Glutamatergic neuron (in vitro differentiated cells): ENCODE results near the gene CLCN4. TPM values are rescaled to one million over a fixed set of nuclear protein-coding genes. Genes with fewer than 3 reads are reported as not detected.
A peak's percentile ranks its signal among the peaks of the same experiment; 100 is the strongest.

ENCODE experiments used
- DNase-seq: peaks from one replicate; pipeline ENCODE4 v3.0.0; 2022
- H3K27ac Mint-ChIP-seq: one replicate; pipeline ENCODE4 v1.8.0; 2020; ENCODE audit warnings: mild to moderate bottlenecking, mixed read lengths, inconsistent platforms; ENCODE audit not compliant: unreplicated experiment
- H3K27me3 Mint-ChIP-seq: one replicate; pipeline ENCODE4 v1.8.0; 2020; ENCODE audit warnings: mild to moderate bottlenecking, moderate library complexity, mixed read lengths, inconsistent platforms; ENCODE audit not compliant: unreplicated experiment
- H3K36me3 Mint-ChIP-seq: one replicate; pipeline ENCODE4 v1.8.0; 2020; ENCODE audit warnings: mild to moderate bottlenecking, mixed read lengths, inconsistent platforms; ENCODE audit not compliant: unreplicated experiment
- H3K4me1 Mint-ChIP-seq: one replicate; pipeline ENCODE4 v1.8.0; 2020; ENCODE audit warnings: mild to moderate bottlenecking, low read depth, mixed read lengths, inconsistent platforms; ENCODE audit not compliant: unreplicated experiment
- H3K4me3 Mint-ChIP-seq: one replicate; pipeline ENCODE4 v1.8.0; 2020; ENCODE audit warnings: mild to moderate bottlenecking, mixed read lengths, inconsistent platforms; ENCODE audit not compliant: unreplicated experiment
- H3K9me3 Mint-ChIP-seq: one replicate; pipeline ENCODE4 v1.8.0; 2020; ENCODE audit warnings: mild to moderate bottlenecking, moderate library complexity, mixed read lengths, inconsistent platforms; ENCODE audit not compliant: unreplicated experiment
- CTCF ChIP-seq: fragments of 200-600 bp; sonication (generic); IDR thresholded peaks from one replicate; pipeline ENCODE4 v1.5.0; 2021; ENCODE audit not compliant: partially characterized antibody, unreplicated experiment
- total RNA-seq: library from RNA; stranded (reverse); fragmentation: NEBNext Ultra II Directional; extraction: Animal tissue kit (Norgen Biotek cat#: 25700); gene quantifications from one replicate; pipeline ENCODE4 v1.2.1, GENCODE V29; 2021; ENCODE audit not compliant: unreplicated experiment

CLCN4 gene
- total RNA-seq, 1 donor from 2014 or later: 64.7 TPM

GRCh38 chrX:10168226-10168625 lies 11.5 kb downstream of the CLCN4 start:
- no peaks in the 10 kb centered on the region for H3K36me3 Mint-ChIP-seq
- peaks cover 6% of the 10 kb centered on the region for H3K4me1 Mint-ChIP-seq

GRCh38 chrX:10169175-10169574 lies 12.4 kb downstream of the CLCN4 start:
- no peak for TF ChIP-seq CTCF
- Mint-ChIP-seq H3K4me3 (no peak overlapping the region), H3K27ac (no peak overlapping the region), H3K36me3 (no peaks in the 10 kb centered on the region), H3K9me3 (peaks cover 1% of the 10 kb centered on the region), H3K27me3 (peaks cover 3% of the 10 kb centered on the region), H3K4me1 (peaks cover 11% of the 10 kb centered on the region)
- no peak for DNase-seq

More at GRCh38 chrX:10168226-10168625, 11.5 kb downstream of the CLCN4 start:
- peaks cover 1% of the 10 kb centered on the region for H3K9me3 Mint-ChIP-seq
- no peak for DNase-seq
- no peak overlapping the region for H3K27ac Mint-ChIP-seq
- peaks cover 3% of the 10 kb centered on the region for H3K27me3 Mint-ChIP-seq
- TF ChIP-seq CTCF: no peak
- no peak overlapping the region for H3K4me3 Mint-ChIP-seq

- no peak overlapping the region for H3K4me3 Mint-ChIP-seq
- no peaks in the 10 kb centered on the region for H3K36me3 Mint-ChIP-seq
- H3K9me3 Mint-ChIP-seq: peaks cover under 1% of the 10 kb centered on the region
- peaks cover 6% of the 10 kb centered on the region for H3K27me3 Mint-ChIP-seq
- DNase-seq: no peak
- peaks cover 23% of the 10 kb centered on the region for H3K4me1 Mint-ChIP-seq
- TF ChIP-seq CTCF: no peak
- no peak overlapping the region for H3K27ac Mint-ChIP-seq
These were observed 14.5 kb downstream of the CLCN4 start for GRCh38 chrX:10171249-10171648.

GRCh38 chrX:10172877-10173276 lies 16.1 kb downstream of the CLCN4 start:
- H3K4me1 Mint-ChIP-seq: peaks cover 38% of the 10 kb centered on the region
- TF ChIP-seq CTCF: no peak
- H3K27me3 Mint-ChIP-seq: peaks cover 6% of the 10 kb centered on the region
- no peak overlapping the region for H3K27ac Mint-ChIP-seq
- no peaks in the 10 kb centered on the region for H3K36me3 Mint-ChIP-seq
- H3K9me3 Mint-ChIP-seq: peaks cover 7% of the 10 kb centered on the region
- H3K4me3 Mint-ChIP-seq: peak overlapping the region; percentile 11
- DNase-seq: no peak

- Mint-ChIP-seq H3K4me1 (peaks cover 40% of the 10 kb centered on the region), H3K4me3 (peak overlapping the region; percentile 65), H3K9me3 (peaks cover 7% of the 10 kb centered on the region), H3K27ac (peak overlapping the region; percentile 72), H3K36me3 (no peaks in the 10 kb centered on the region), H3K27me3 (peaks cover 6% of the 10 kb centered on the region)
- TF ChIP-seq CTCF: no peak
- DNase-seq: peak; percentile 25
These were observed 16.6 kb downstream of the CLCN4 start for GRCh38 chrX:10173331-10173900.
